Measurements from ENCODE around the gene MS4A4E.

GRCh38 chr11:60183591-60184205, 59.2 kb downstream of the MS4A4E start:
- no peak for TF ChIP-seq TAF1 (IDR thresholded peaks at IDR 0.05; ENCODE audit: low read depth)
- TF ChIP-seq YY1 (IDR thresholded peaks at IDR 0.05; ENCODE audit: low read depth): no peak
- TF ChIP-seq EGR1 (IDR thresholded peaks at IDR 0.05): no peak
- TF ChIP-seq EP300 (IDR thresholded peaks at IDR 0.05; ENCODE audit: borderline replicate concordance): no peak
- TF ChIP-seq CREB1 (IDR thresholded peaks at IDR 0.05; ENCODE audit: low read depth): no peak
- no peak for TF ChIP-seq REST (IDR thresholded peaks at IDR 0.05; ENCODE audit: low read depth)
- no peak for TF ChIP-seq RAD21 (IDR thresholded peaks at IDR 0.05; ENCODE audit: low read depth)
- TF ChIP-seq TEAD4 (IDR thresholded peaks at IDR 0.05): no peak
- TF ChIP-seq MAX (IDR thresholded peaks at IDR 0.05): no peak
- TF ChIP-seq FOXM1 (IDR thresholded peaks at IDR 0.05; ENCODE audit: borderline replicate concordance, low read depth): no peak
